GM19468 (cell line): ENCODE data around the gene GABRR2.

Experiments used
- ATAC-seq: cut with Tn5 transposase; IDR thresholded peaks from one replicate; pipeline ENCODE4 v1.9.1; 2021; ENCODE audit warnings: mild to moderate bottlenecking, moderate library complexity, moderate number of reproducible peaks; ENCODE audit not compliant: unreplicated experiment; ENCODE audit errors: extremely low read depth

The GABRR2 gene

GRCh38 chr6:89315249-89315885 lies at the start of gene GABRR2:
Gene GABRR2 (minus strand): TSS chr6:89315299. CDS start chr6:89315165, 134 bp downstream.
- ATAC-seq, result no peak

- no peak for ATAC-seq
Observed at GRCh38 chr6:89364586-89364985, 49.5 kb upstream of the GABRR2 start.

DNA sequence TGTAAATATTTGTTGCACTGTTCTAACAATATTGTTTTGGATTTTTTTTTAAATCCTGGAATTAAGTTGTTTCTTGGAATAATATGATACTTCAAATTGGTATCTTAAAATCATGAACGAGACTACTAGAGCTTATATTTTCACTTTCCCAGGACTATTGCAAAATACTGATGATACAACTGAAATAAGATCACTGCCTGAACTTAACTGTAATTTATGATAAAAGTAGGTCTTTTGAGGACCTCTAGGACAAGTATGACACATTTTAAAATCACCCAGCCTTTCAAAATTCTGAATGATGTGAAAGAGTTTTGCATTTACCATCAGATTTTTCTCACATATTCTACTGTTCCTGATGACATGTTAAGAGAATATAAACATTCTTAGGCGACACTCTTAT lies 46.1 kb upstream of the GABRR2 start:
- ATAC-seq, result no peak

DNA sequence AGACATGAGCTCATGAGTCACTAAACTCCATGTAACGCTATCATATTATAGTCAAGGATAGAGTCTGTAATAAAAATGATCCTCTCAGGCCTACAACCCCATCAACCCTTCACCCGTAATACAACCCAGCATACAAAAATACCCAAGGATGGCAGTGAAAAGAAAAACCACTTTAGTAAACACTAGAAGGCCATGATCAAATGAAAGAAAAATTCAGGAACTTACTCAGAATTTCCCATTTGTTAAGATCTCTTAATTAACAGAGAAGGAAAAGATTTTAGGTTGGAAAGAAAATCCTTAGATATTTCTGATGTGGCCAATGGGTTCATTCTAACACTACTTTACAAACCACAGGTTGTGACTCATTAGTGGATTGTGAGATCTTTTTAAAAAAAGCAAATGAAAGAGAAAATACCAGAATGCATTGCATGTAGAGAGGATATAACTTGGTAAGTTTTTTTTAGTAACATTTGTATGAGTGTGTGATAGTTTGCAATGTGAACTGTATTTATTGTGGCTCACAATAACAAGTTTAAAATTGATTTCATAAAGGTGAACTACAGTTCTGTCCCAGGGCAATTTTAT lies 45.4 kb upstream of the GABRR2 start:
- ATAC-seq, result peak; percentile 16

- ATAC-seq, result no peak
Observed at GRCh38 chr6:89359561-89359960, 44.5 kb upstream of the GABRR2 start.

DNA sequence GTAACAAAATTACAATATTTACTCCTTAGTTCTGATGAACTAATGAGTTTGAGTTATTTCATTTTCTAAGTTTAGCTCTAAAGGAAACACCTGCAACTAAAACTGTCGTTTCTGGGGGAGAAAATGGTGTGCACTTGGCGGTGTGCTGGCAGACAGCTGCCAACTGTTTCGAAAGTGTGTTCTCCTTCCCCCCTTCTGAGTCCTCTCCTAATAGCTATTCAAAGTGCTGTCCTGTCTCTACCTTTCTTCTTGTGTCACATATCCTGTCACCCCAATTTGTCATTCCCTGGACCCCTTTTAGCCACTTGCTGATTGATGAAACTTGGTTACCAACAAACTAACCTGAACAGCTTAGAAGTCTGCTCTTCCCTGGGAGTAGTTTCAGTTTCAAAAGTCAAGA lies 42.3 kb upstream of the GABRR2 start:
- ATAC-seq, result peak; percentile 48

- no peak for ATAC-seq
Observed at GRCh38 chr6:89356642-89357170, 41.6 kb upstream of the GABRR2 start.

GRCh38 chr6:89355511-89356194 lies 40.6 kb upstream of the GABRR2 start:
- no peak for ATAC-seq

- ATAC-seq, result no peak
Observed at GRCh38 chr6:89353702-89354392, 38.7 kb upstream of the GABRR2 start.

DNA sequence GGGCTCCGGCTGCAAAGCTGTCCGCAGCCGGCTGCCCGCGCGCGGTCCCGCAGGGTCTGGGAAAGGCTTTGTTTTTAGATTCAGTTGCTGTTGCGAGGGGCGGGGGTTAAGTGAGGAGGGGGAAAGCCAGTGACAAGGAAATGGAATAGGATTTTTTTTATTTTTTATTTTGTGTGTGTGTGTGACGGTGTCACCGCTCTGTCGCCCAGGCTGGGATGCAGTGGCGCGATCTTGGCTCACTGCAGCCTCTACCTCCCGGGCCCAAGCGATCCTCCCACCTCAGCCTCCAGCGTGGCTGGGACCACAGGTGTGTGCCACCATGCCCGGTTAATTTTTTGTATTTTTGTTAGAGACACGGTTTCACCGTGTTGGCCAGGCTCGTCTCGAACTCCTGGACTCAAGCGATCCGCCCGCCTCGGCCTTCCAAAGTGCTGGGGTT lies 38.0 kb upstream of the GABRR2 start:
- ATAC-seq, result no peak

DNA sequence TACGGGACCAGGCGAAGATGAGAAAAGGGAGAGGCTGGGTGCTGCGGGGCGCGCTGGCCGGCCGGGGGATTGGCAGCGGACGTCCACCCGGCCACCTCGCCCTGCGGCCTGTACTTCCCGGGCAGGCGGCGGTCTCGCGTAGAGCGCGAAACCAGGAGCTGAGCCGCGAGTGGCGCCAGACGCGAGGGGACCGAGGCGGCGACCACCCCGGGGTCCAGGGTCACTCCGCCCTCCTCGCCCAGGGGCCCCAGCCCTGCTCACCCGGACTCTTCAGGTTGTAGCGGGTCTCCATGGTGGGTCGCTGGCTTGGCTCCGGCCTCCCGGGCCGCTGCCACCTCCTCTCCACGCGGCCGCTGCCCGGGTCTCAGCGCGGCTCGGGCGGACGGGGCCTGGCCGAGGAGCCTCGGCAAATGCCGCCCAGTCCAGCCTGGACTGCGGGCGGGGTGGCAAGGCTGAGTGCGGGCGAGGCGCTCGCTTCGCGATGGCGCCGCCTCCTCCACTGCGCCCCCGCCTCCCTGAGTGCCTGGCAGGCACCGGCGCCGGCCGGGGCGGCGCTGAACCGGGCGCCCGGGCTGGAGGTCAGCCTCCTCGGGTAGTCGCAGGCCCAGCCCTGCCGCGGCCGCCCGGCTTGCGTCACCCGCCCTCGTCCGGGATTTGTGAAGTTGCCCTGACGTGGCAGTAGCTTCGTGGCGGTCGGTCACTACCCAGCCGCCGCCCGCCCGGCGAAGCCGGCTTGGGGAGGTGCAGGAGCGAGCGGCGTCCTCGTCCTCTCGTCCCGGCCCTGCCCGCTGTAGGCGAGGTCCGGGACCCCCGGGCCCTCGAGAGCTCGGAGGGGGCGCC lies 37.4 kb upstream of the GABRR2 start, which contains the start of gene UBE2J1:
Gene UBE2J1 (minus strand): TSS at position 445 of the 840 bp plus-strand sequence. CDS start 153 bp downstream, at position 292.
- ATAC-seq, result peak; percentile 35

GRCh38 chr6:89351671-89352277 lies 36.7 kb upstream of the GABRR2 start:
- ATAC-seq, result no peak

DNA sequence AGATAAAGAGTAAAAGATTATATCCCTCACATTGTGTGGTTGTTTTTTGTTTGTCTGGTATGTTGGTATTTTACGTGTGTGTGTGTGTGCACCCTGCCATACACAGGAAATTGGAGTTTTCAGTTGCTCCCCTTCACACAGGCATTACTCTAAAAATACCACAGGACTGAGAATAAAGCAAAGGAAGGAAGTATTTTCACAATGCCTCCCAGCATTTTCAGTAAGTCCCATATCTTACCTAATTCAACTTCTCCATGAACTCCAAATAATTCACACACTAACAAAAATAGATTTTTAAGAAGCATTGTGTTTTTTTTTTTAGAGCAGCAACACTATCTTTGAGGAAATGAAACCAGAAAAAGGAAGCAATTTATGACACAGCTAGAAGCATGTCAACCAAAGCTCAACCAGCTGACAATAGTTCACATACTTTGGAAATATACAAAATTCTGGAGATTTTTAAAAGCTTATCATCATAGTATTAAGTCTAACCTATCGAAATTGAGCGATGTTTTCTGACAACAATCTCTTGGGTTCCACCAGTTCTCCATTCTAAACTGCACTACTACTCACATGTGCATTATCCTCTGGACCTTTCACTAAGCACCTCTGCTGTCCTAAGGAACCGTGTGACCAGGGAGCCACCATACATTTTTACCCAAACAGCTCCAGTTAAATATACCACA lies 35.3 kb upstream of the GABRR2 start:
- no peak for ATAC-seq

- no peak for ATAC-seq
Observed at GRCh38 chr6:89348372-89348771, 33.3 kb upstream of the GABRR2 start.

GRCh38 chr6:89347825-89348224 lies 32.7 kb upstream of the GABRR2 start:
- ATAC-seq, result no peak

DNA sequence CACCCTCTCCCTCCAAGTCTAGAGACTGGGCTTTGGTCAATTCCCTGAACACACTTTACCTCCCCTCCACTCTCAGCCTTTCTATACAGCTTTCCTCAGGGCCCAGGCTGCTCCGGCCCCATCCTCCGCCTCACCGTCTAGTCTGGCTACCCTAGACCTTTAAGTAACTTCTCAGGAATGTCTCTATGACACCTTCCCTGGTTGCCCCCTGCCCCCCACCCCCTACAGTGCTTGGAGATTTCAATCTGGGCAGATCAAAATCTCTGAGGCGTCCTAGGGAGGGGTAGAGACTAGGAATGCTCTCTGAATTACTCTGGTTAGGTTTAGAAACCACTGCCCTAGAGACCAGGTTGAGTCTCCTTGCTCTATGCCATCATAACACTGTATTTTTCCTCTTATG lies 31.3 kb upstream of the GABRR2 start:
- no peak for ATAC-seq

DNA sequence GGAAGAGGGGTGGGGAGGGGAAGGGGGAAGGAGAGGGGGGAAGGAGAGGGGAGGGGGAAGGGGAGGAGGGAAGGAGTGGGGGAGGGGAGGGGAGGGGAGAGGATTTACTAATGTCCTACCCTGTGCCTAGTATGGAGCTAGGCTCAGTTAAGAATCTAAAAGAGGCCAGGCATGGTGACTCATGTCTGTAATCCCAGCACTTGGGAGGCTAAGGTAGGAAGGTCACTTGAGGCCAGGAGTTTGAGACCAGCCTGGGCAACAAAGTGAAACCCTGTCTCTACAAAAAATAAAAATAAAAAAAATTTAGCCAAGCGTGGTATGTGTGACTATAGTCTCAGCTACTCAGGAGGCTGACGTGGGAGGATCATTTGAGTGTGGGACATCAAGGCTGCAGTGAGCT lies 24.5 kb upstream of the GABRR2 start:
- ATAC-seq, result no peak

DNA sequence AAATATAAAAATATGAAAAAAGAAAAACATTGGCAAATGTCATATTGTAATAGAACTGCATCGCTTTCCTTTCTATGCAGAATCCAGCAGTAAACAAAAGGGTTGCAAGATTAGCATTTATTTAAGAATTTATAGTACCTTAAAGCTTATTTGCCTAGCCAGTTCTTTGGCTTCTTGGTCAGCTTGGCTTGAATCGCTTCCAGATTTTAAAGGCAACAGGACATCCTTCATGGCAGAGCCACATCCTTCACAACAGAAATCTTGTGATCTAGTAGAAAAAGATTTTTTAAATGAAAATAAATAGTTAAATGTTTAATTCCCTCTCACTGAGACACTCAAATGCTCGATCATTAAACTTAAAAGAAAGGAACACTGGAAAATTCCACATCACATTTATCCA lies 20.1 kb upstream of the GABRR2 start:
- no peak for ATAC-seq

GRCh38 chr6:89330910-89331309 lies 15.8 kb upstream of the GABRR2 start:
- no peak for ATAC-seq
